UCSD-AML1 (cell line): ENCODE data around the gene DUSP6.

Experiments used
- DNase-seq: peaks from one replicate; lab custom pipeline; 2025; ENCODE audit not compliant: unreplicated experiment; lab: John Stamatoyannopoulos, UW

The DUSP6 gene

DNA sequence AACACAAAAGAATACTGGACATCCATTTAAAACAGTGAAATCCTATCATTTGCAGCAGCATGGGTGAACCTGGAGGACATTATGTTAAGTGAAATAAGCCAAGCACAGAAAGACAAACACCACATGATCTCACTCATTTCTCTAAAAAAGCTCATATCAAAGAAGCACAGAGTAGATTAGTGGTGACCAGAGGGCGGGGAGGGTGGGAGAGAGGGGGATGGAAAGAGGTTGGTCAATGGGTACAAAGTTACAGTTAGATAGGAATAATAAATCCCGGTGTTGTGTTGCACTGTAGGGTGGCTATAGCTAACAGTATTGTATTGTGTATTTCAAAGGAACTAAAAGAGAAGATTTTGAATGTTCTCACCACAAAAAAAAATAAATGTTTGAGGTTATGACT, 52.4 kb downstream of the DUSP6 start:
- DNase-seq: no peak

DNA sequence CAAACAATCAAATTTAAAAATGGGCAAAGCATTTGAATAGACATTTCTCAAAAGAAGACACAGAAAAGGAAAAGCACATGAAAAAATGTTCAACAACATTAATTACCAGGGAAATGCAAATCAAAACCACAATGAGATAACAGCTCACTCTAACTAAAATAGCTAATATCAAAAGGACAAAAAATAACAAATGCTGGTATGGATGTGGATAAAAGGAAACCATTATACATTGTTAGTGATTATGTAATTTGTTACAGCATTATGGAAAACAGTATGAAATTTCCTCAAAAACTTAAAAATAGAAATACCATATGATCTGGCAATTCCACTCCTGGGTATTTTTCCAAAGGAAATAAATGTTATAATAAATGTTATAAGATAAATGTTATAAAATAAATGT, 52.9 kb downstream of the DUSP6 start:
- no peak for DNase-seq
